HS-5 (cell line): ENCODE measurements around the gene TREM1.

Experiments used
- DNase-seq: peaks from one replicate; pipeline ENCODE4 v3.0.0-alpha.2; 2012; ENCODE audit warnings: low read depth

The TREM1 gene

GRCh38 chr6:41294214-41294872, 7.9 kb upstream of the TREM1 start:
- no peak for DNase-seq

GRCh38 chr6:41291717-41292116, 5.2 kb upstream of the TREM1 start:
- DNase-seq = no peak

GRCh38 chr6:41289815-41290214, 3.3 kb upstream of the TREM1 start:
- no peak for DNase-seq

GRCh38 chr6:41288754-41289129, 2.3 kb upstream of the TREM1 start:
- DNase-seq = no peak

GRCh38 chr6:41288030-41288753, 1.7 kb upstream of the TREM1 start:
- DNase-seq = no peak

- no peak for DNase-seq
These were observed 1.8 kb downstream of the TREM1 start for GRCh38 chr6:41284726-41285125.

GRCh38 chr6:41283600-41283999, 2.9 kb downstream of the TREM1 start:
- DNase-seq = no peak

GRCh38 chr6:41280381-41281057, 6.0 kb downstream of the TREM1 start:
- DNase-seq = no peak

GRCh38 chr6:41278699-41279405, 7.6 kb downstream of the TREM1 start:
- DNase-seq = peak; percentile 11

- DNase-seq = no peak
These were observed 8.9 kb downstream of the TREM1 start for GRCh38 chr6:41277605-41278004.

- no peak for DNase-seq
These were observed 11.0 kb downstream of the TREM1 start for GRCh38 chr6:41275489-41275888.

GRCh38 chr6:41274256-41274655, 12.2 kb downstream of the TREM1 start:
- DNase-seq = no peak

- no peak for DNase-seq
These were observed 12.8 kb downstream of the TREM1 start for GRCh38 chr6:41273714-41274113.

- DNase-seq = no peak
These were observed 13.8 kb downstream of the TREM1 start for GRCh38 chr6:41272591-41273240.

- DNase-seq = no peak
These were observed 14.5 kb downstream of the TREM1 start for GRCh38 chr6:41271901-41272395.

- no peak for DNase-seq
These were observed 16.8 kb downstream of the TREM1 start for GRCh38 chr6:41269716-41270115.

- DNase-seq = no peak
These were observed 17.3 kb downstream of the TREM1 start for GRCh38 chr6:41269166-41269565.

- DNase-seq = no peak
These were observed 18.0 kb downstream of the TREM1 start for GRCh38 chr6:41268478-41268877.

GRCh38 chr6:41266541-41266940, 19.9 kb downstream of the TREM1 start:
- DNase-seq = no peak

- no peak for DNase-seq
These were observed 23.2 kb downstream of the TREM1 start for GRCh38 chr6:41263267-41263666.

- no peak for DNase-seq
These were observed 24.1 kb downstream of the TREM1 start for GRCh38 chr6:41262401-41262800.

GRCh38 chr6:41258196-41258493, 28.3 kb downstream of the TREM1 start:
- DNase-seq = no peak
